Stimulated activated CD8-positive, alpha-beta memory T cell treated with anti-CD3 and anti-CD28 coated beads, Interleukin-15, amount 100 ng/mL, for 24 hours (primary cell): Measurements from ENCODE around the gene SLC30A7.

Experiments used
- DNase-seq: peaks from one replicate; pipeline ENCODE4 v3.0.0-alpha.2; 2020; ENCODE audit warnings: low read depth

SLC30A7 gene

DNA sequence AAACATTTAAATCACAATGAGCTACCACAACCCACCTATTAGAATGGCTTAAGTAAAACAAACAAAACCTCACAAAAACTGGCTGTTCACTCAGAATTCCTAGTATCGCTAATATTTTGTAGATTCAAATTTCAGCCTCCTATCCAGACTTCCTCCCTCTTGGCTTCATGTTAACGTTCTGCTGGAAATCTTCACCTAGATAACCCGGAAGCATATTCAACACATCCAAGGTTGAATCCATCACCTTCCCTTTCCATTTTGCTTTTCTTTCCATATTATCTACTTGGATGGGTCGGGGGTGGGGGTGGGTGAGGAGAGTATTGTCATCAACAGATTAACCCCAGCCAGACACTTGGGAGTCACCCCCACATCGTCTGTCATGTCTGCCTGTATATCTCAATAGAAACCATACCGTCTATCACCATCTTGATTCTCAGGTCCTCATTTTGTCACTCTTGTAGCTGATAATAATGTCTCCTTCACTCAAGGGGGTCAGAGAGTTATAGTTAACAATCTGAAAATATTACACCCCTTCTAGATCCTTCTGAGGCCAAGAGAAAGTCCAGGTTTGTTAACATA, 131.4 kb downstream of the SLC30A7 start:
- DNase-seq: no peak

DNA sequence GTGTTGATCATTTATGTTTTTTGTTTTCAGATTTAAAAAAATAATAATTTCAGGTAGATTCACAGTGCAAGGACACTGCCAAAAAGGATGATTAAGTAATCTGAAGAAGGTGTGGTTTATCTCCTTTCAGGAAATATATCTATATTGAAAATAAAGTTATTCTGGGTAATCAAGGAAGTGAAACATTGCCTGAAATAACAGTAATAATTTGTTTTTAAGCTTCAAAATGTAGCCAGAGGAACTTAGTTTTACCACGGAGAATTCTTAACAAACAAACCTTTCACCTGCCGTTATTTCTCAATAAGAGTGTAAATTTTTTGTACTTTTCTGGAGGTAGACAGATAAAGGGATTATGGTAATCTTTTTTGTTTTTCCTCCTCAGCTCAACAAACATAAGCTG, 132.6 kb downstream of the SLC30A7 start:
- no peak for DNase-seq

DNA sequence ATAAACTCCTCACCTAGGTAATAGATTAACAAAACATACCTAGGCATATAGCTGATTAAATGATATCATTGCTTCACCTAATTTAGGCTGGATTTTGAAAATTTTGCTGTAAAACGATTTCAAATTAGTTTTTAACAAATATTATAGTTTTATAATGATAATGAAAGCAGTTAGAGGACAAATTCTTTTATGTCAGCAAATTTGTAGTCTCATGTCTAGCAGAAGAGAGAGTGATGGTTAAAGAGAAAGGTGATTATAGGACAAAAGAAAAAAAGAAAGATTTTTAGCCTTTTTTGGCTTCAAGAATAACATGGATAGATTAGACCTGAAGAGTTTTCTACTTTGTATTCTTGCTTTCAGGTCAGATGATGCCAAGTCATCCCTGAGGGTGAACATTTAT, 133.3 kb downstream of the SLC30A7 start:
- no peak for DNase-seq

DNA sequence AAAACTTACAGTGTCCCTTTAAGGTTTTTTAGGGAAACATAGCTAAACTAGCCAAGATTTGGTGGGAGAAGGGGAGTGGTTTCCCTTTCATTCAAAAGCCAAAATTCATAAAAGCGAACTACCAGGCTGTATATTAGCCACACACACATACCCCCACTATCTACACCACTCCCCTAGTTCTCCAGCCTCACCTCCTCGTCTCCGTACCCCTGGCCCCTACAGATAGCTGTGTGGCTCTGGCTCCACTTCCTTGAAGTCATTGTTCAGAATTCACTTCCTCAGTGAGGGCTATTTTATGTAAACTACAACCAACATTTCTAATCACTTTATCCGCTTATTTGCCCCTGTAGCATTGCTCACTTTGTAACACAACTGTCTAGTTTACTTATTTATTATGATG, 135.0 kb downstream of the SLC30A7 start:
- DNase-seq: no peak
